Measurements from ENCODE around the gene HCN2. TPM values are rescaled to one million over a fixed set of nuclear protein-coding genes. Genes with fewer than 3 reads are reported as not detected.

The HCN2 gene
- total and polyA plus RNA-seq, 2 of the 13 experiments (the other 11 are each of a cell fraction or from before 2014, with no cell fraction given): 0.01 TPM; not detected in 1

GRCh38 chr19:632579-633067 is 42.9 kb downstream of the HCN2 start (continued):
- TF ChIP-seq SALL1 (CRISPR knock-in tag; IDR thresholded peaks at IDR 0.05) (peak; percentile 53), REPIN1 (CRISPR knock-in tag; IDR thresholded peaks at IDR 0.05; ENCODE audit: borderline replicate concordance, low read depth) (no peak), NONO (IDR thresholded peaks at IDR 0.05) (no peak), NONO (CRISPR knock-in tag; conservative IDR thresholded peaks at IDR 0.05) (peak; percentile 65; the same call in 1 of the 2 replicates), HCFC1 (IDR thresholded peaks at IDR 0.05; ENCODE audit: low read depth, low read length) (0 out of 2 replicates have a peak, but pooled peaks have one; percentile 16), FOSL2 (CRISPR knock-in tag; IDR thresholded peaks at IDR 0.05) (peak; percentile 4; the same call in 1 of the 2 replicates), BRD4 (CRISPR knock-in tag; IDR thresholded peaks at IDR 0.05) (peak; percentile 74), KLF15 (CRISPR knock-in tag; IDR thresholded peaks at IDR 0.05; ENCODE audit: borderline replicate concordance) (0 out of 2 replicates have a peak, but pooled peaks have one; percentile 16), MED1 (CRISPR knock-in tag; IDR thresholded peaks at IDR 0.05) (0 out of 2 replicates have a peak, but pooled peaks have one; percentile 20), MAFF (IDR thresholded peaks at IDR 0.05; ENCODE audit: low read depth, low read length) (no peak), NAIF1 (CRISPR knock-in tag; IDR thresholded peaks at IDR 0.05; ENCODE audit: borderline replicate concordance) (no peak), ZNF503 (CRISPR knock-in tag; IDR thresholded peaks at IDR 0.05) (no peak), ZSCAN9 (CRISPR knock-in tag; IDR thresholded peaks at IDR 0.05; ENCODE audit: borderline replicate concordance) (0 out of 2 replicates have a peak, but pooled peaks have one; percentile 14), HNF4A (CRISPR knock-in tag; IDR thresholded peaks at IDR 0.05) (peak; percentile 28), SPEN (CRISPR knock-in tag; IDR thresholded peaks at IDR 0.05; ENCODE audit: low read depth) (0 out of 2 replicates have a peak, but pooled peaks have one; percentile 28), SAFB2 (CRISPR knock-in tag; IDR thresholded peaks at IDR 0.05; ENCODE audit: borderline replicate concordance, low read depth) (peak; percentile 58; the same call in 1 of the 2 replicates), HMGXB4 (CRISPR knock-in tag; IDR thresholded peaks at IDR 0.05; ENCODE audit: borderline replicate concordance in 1 of 2, low read depth in 1 of 2) (peak in 1 of 2 experiments; percentile 77; a peak in 1 of 4 replicates), NFYB (CRISPR knock-in tag; IDR thresholded peaks at IDR 0.05) (peak; percentile 12; the same call in 1 of the 2 replicates), ZC3H4 (CRISPR knock-in tag; IDR thresholded peaks at IDR 0.05; ENCODE audit: borderline replicate concordance) (peak; percentile 35; the same call in 1 of the 2 replicates), KLF16 (CRISPR knock-in tag; IDR thresholded peaks at IDR 0.05) (0 out of 4 replicates have a peak, but pooled peaks of 1 of the 2 experiments have one; percentile 15), MTA1 (CRISPR knock-in tag; IDR thresholded peaks at IDR 0.05; ENCODE audit: borderline replicate concordance) (peak; percentile 33; the same call in 1 of the 2 replicates), ZFP82 (CRISPR knock-in tag; IDR thresholded peaks at IDR 0.05; ENCODE audit: borderline replicate concordance) (0 out of 2 replicates have a peak, but pooled peaks have one; percentile 7), ZBTB38 (CRISPR knock-in tag; IDR thresholded peaks at IDR 0.05) (peak; percentile 37; the same call in 1 of the 2 replicates), ZNF20 (CRISPR knock-in tag; IDR thresholded peaks at IDR 0.05) (0 out of 2 replicates have a peak, but pooled peaks have one; percentile 8), PTBP1 (IDR thresholded peaks at IDR 0.05; ENCODE audit: low read depth, low read length, poor library complexity, severe bottlenecking) (peak; percentile 5), KDM5A (IDR thresholded peaks at IDR 0.05; ENCODE audit: borderline replicate concordance, low read length) (0 out of 2 replicates have a peak, but pooled peaks have one; percentile 5), ZNF773 (CRISPR knock-in tag; IDR thresholded peaks at IDR 0.05; ENCODE audit: borderline replicate concordance) (peak; percentile 14; the same call in 1 of the 2 replicates)

Data from HepG2 (cell line).